Measurements from ENCODE around the gene DHH.
"Not testable (repeated sequence)": the region's sequence is repeated elsewhere in the genome, so short reads cannot be mapped to it uniquely, and the experiment has no call there.

- TF ChIP-seq CTCF (conservative IDR thresholded peaks at IDR 0.05); ZFX (IDR thresholded peaks at IDR 0.05): not testable (repeated sequence)
Observed at GRCh38 chr12:49061916-49062315, 32.7 kb downstream of the DHH start.
